Measurements from ENCODE around the gene KRT40. TPM values are rescaled to one million over a fixed set of nuclear protein-coding genes. Genes with fewer than 3 reads are reported as not detected.

The KRT40 gene
- total and polyA plus RNA-seq, 2 of the 8 experiments (the other 6 are each of a cell fraction or from before 2014, with no cell fraction given): not detected

- TF ChIP-seq NANOG (IDR thresholded peaks at IDR 0.05; ENCODE audit: insufficient read depth, low read depth, low read length, poor library complexity, severe bottlenecking) (no peak), SUZ12 (IDR thresholded peaks at IDR 0.05; ENCODE audit: low read length) (no peak), SAP30 (IDR thresholded peaks at IDR 0.05; ENCODE audit: insufficient read depth, insufficient replicate concordance, low read length) (no peak), KDM5A (IDR thresholded peaks at IDR 0.05; ENCODE audit: low read length) (no peak)
Observed at GRCh38 chr17:40978575-40979151, 5.5 kb downstream of the KRT40 start (continued).

All from H1 (cell line).